ENCODE results near the gene KRT84. TPM values are rescaled to one million over a fixed set of nuclear protein-coding genes. Genes with fewer than 3 reads are reported as not detected.

The KRT84 gene
- not detected for total RNA-seq

GRCh38 chr12:52385226-52385702 is at the start of gene KRT84:
TSS of gene KRT84 (minus strand) at chr12:52385652. CDS start at chr12:52385585, 67 bp downstream.
- no peak for DNase-seq (ENCODE audit: low spot score)
- ATAC-seq = no peak

GRCh38 chr12:52434760-52435530 is 49.5 kb upstream of the KRT84 start:
- DNase-seq (ENCODE audit: low spot score) = no peak
- ATAC-seq = no peak

- DNase-seq (ENCODE audit: low spot score) (no peak), ATAC-seq (no peak)
Measured at GRCh38 chr12:52434081-52434733, 48.8 kb upstream of the KRT84 start, which contains the start of gene KRT75. TSS of gene KRT75 (minus strand) at chr12:52434371. CDS start at chr12:52434304, 67 bp downstream.

- ATAC-seq = no peak
- DNase-seq (ENCODE audit: low spot score) = no peak
Measured at GRCh38 chr12:52433501-52434080, 48.1 kb upstream of the KRT84 start.

- no peak for DNase-seq (ENCODE audit: low spot score)
- no peak for ATAC-seq
Measured at GRCh38 chr12:52432559-52433207, 47.2 kb upstream of the KRT84 start.

GRCh38 chr12:52428121-52428520 is 42.7 kb upstream of the KRT84 start:
- ATAC-seq (no peak), DNase-seq (ENCODE audit: low spot score) (no peak)

- ATAC-seq (no peak), DNase-seq (ENCODE audit: low spot score) (no peak)
Measured at GRCh38 chr12:52427083-52427482, 41.6 kb upstream of the KRT84 start.

GRCh38 chr12:52426034-52426433 is 40.6 kb upstream of the KRT84 start:
- ATAC-seq = no peak
- DNase-seq (ENCODE audit: low spot score) = no peak

- ATAC-seq (no peak), DNase-seq (ENCODE audit: low spot score) (no peak)
Measured at GRCh38 chr12:52425466-52425865, 40.0 kb upstream of the KRT84 start.

GRCh38 chr12:52423661-52424500 is 38.4 kb upstream of the KRT84 start:
- ATAC-seq (no peak), DNase-seq (ENCODE audit: low spot score) (no peak)

GRCh38 chr12:52423035-52423434 is 37.6 kb upstream of the KRT84 start:
- ATAC-seq (no peak), DNase-seq (ENCODE audit: low spot score) (no peak)

GRCh38 chr12:52419656-52420055 is 34.2 kb upstream of the KRT84 start:
- no peak for DNase-seq (ENCODE audit: low spot score)
- no peak for ATAC-seq

GRCh38 chr12:52418576-52419110 is 33.2 kb upstream of the KRT84 start:
- DNase-seq (ENCODE audit: low spot score) (no peak), ATAC-seq (no peak)

- no peak for ATAC-seq
- DNase-seq (ENCODE audit: low spot score) = no peak
Measured at GRCh38 chr12:52417740-52418139, 32.3 kb upstream of the KRT84 start.

- DNase-seq (ENCODE audit: low spot score) (no peak), ATAC-seq (no peak)
Measured at GRCh38 chr12:52416795-52417194, 31.3 kb upstream of the KRT84 start.

GRCh38 chr12:52415870-52416750 is 30.7 kb upstream of the KRT84 start:
- peak; percentile 59 for ATAC-seq
- no peak for DNase-seq (ENCODE audit: low spot score)

- no peak for DNase-seq (ENCODE audit: low spot score)
- ATAC-seq = no peak
Measured at GRCh38 chr12:52414936-52415335, 29.5 kb upstream of the KRT84 start.

- no peak for ATAC-seq
- no peak for DNase-seq (ENCODE audit: low spot score)
Measured at GRCh38 chr12:52413782-52414345, 28.4 kb upstream of the KRT84 start.

- no peak for ATAC-seq
- no peak for DNase-seq (ENCODE audit: low spot score)
Measured at GRCh38 chr12:52413202-52413601, 27.8 kb upstream of the KRT84 start.
